ENCODE measurements around the gene SMG1. TPM values are rescaled to one million over a fixed set of nuclear protein-coding genes. Genes with fewer than 3 reads are reported as not detected.
A peak's percentile ranks its signal among the peaks of the same experiment; 100 is the strongest.

The SMG1 gene
- total RNA-seq, 5 donors from 2014 or later (not counting 1 experiment from before 2014, with no cell fraction given), result 134 to 173 (median 166) TPM

DNA sequence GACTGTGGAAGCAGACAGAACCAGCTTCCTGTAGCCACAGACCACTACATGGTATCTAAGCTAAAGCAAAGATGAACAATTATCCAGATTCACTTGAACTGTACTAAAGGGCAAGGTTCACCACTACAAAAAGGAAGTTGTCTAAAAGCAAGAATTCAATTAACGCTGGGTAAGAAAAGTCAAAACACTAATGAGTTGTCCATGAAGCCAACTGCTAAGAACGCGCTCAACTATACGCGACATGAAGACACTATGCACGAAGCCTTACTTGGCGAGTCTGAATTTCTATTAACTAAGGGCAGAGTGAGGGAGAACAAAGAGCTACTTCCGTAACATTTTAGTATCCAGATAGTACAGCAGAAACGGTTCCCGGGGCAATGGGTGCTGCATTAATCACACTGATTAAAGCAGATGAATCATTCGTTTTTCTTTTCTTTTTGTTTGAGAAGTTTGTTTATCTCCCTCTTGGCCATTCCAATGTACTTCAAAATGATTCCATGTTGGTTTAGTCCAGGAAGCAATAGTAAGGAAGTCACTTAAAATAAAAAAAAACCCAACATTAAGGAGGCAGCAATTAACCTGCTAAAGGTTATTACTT lies 133.3 kb downstream of the SMG1 start:
- Mint-ChIP-seq H3K9me3 (no peaks in the 10 kb centered on the region), H3K27me3 (no peaks in the 10 kb centered on the region), H3K36me3 (peaks cover 47% of the 10 kb centered on the region), H3K27ac (no peak overlapping the region), H3K4me3 (no peak overlapping the region), H3K4me1 (peaks cover 23 to 34% (median 34%) of the 10 kb centered on the region in 3 donors)
- peaks cover 5 to 54% of the 10 kb centered on the region in 2 donors for H3K36me3 ChIP-seq (ENCODE audit: control insufficient read depth in 2 of 2, extremely low read depth in 1 of 2, insufficient read depth in 1 of 2, low read length in 1 of 2)
- no peak overlapping the region for H3K4me3 ChIP-seq (ENCODE audit: control insufficient read depth in 1 of 2, extremely low read depth in 1 of 2, low read length in 1 of 2)
- no peak for DNase-seq
- ChIA-PET CTCF (interaction anchor here in 1 of 2 donors (7.1 kb wide), 1 partner anchor 8 kb away, joined by 86 read pairs; the partner anchor contains the start of gene ARL6IP1), POLR2A (interaction anchor here (1.0 kb wide), 2 partner anchors 9 kb away, joined by 3 to 7 read pairs; partner anchors contain the start of gene ARL6IP1 (in 2 of the 2))
- ATAC-seq (replicated peaks in 1 of 4), result no peak
- no peaks in the 10 kb centered on the region for H3K27me3 ChIP-seq (replicated peaks in 1 of 2; ENCODE audit: control insufficient read depth in 2 of 2, extremely low read depth in 1 of 2, insufficient read depth in 2 of 2, low read length in 1 of 2)
- no peak overlapping the region for H3K27ac ChIP-seq (ENCODE audit: low read length)
- WGBS (ENCODE audit: insufficient coverage), result 97% methylated on average over 5 of the region's 11 CpGs
- peaks cover 8 to 19% of the 10 kb centered on the region in 2 experiments for H3K4me1 ChIP-seq (ENCODE audit: control insufficient read depth in 1 of 2, extremely low read depth in 1 of 2, insufficient read depth in 2 of 2, low read length in 2 of 2)
- H3K9me3 ChIP-seq, result no peaks in the 10 kb centered on the region

DNA sequence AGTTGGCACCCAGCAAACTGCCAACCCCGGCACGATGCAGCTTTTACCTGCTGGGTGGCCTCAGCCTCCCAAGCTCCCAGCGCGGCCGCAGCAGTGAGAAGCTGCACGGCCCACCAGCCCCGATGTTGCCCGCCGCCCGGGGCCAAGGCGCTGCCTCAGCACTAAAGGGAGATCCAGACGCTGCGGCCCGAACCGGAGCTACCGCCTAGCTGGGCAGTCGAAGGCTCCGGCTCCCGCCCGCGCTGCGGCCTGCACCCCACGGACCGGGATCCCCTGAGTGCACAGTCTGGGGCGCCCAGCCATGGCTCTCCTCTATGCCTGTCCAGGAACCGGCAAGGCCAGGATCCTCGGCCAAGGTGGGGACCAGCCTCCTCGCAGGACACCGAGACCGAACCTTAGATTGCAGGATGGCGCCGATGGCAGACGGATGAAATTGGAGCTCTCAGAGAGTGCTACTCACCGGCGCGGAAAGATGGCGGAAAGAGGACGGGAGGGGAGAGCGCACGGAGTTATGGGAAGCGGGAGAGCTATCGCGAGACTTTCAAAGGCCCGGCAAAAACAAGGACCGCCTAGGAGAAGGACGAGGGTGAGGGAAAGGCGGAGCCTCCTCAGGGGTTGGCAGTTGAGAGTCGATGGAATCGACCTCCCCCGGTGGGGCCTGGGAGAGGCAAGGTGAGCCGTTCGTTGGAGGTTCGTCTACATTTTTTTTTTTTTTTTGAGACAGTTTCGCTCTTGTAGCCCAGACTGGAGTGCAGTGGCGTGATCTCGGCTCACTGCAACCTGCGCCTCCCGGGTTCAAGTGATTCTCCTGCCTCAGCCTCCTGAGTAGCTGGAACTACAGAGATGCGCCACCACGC lies 136.1 kb downstream of the SMG1 start, which contains the start of gene RPS15A:
Gene RPS15A, minus strand, starts transcription at position 485 of the 857 bp plus-strand sequence. CDS start 1,221 bp downstream, outside the sequence.
- CTCF ChIA-PET, result interaction anchor here (0.5 to 7.1 kb wide), 9 partner anchors 9 to 932 kb away, joined by 3 to 86 read pairs (median 4); partner anchors contain the start of genes ARL6IP1 (in 1 of the 2) and COQ7 (in 1 of the 2)
- DNase-seq (peak; percentile 79 to 98 (median 93)), ATAC-seq (replicated peaks in 1 of 4) (peak; percentile 97 to 99 (median 98))
- POLR2A ChIA-PET, result interaction anchor here (0.6 to 1.5 kb wide), 7 partner anchors 11 to 765 kb away, joined by 3 to 42 read pairs (median 4); partner anchors contain the start of genes ARL6IP1 (in 2 of the 2), COQ7 (in 1 of the 2) and VPS35L (in 1 of the 2)
- peaks cover 9 to 62% of the 10 kb centered on the region in 2 donors for H3K36me3 ChIP-seq (ENCODE audit: control insufficient read depth in 2 of 2, extremely low read depth in 1 of 2, insufficient read depth in 1 of 2, low read length in 1 of 2)
- peaks cover 51 to 52% (median 52%) of the 10 kb centered on the region in 3 donors for H3K4me1 Mint-ChIP-seq
- peaks cover 18 to 47% of the 10 kb centered on the region in 2 experiments for H3K4me1 ChIP-seq (ENCODE audit: control insufficient read depth in 1 of 2, extremely low read depth in 1 of 2, insufficient read depth in 2 of 2, low read length in 2 of 2)
- peak within 1 kb of the TSS; percentile 83 to 93 for H3K27ac Mint-ChIP-seq
- no peaks in the 10 kb centered on the region for H3K9me3 ChIP-seq
- H3K27me3 ChIP-seq (replicated peaks in 1 of 2; ENCODE audit: control insufficient read depth in 2 of 2, extremely low read depth in 1 of 2, insufficient read depth in 2 of 2, low read length in 1 of 2), result no peaks in the 10 kb centered on the region
- H3K27ac ChIP-seq (ENCODE audit: low read length), result peak within 1 kb of the TSS; percentile 69
- peaks cover 51% of the 10 kb centered on the region for H3K36me3 Mint-ChIP-seq
- peak within 1 kb of the TSS; percentile 90 to 97 (median 96) for H3K4me3 Mint-ChIP-seq
- under 1% methylated on average over 54 of the region's 60 CpGs for WGBS (ENCODE audit: insufficient coverage)
- H3K27me3 Mint-ChIP-seq, result no peaks in the 10 kb centered on the region
- H3K9me3 Mint-ChIP-seq, result no peaks in the 10 kb centered on the region
- peak within 1 kb of the TSS; percentile 98 for H3K4me3 ChIP-seq (ENCODE audit: control insufficient read depth in 1 of 2, extremely low read depth in 1 of 2, low read length in 1 of 2)

DNA sequence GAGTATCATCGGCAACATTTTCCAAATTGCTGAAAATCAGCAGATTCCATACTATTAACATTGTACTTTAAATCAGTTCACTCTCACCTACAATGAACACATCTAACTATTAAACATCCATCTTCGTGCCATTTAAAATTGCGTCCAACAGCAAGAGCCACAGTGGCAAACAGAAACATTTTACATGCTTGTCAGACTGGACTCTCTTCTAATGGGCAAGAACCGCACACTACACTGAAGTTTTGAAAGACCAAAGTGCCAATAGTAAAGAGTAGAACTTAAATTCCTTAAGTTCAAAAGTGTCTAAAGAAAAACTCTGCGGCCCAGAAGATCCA lies 136.7 kb downstream of the SMG1 start:
- H3K27me3 Mint-ChIP-seq, result no peaks in the 10 kb centered on the region
- ChIA-PET CTCF (interaction anchor here (0.5 to 7.1 kb wide), 5 partner anchors 12 to 230 kb away, joined by 3 to 86 read pairs (median 3); partner anchors contain the start of gene ARL6IP1 (in 1 of the 2)), POLR2A (interaction anchor here (1.5 kb wide), 2 partner anchors 11 to 12 kb away, joined by 12 to 42 read pairs; partner anchors contain the start of gene ARL6IP1 (in 2 of the 2))
- DNase-seq (no peak), ATAC-seq (replicated peaks in 1 of 4) (no peak)
- peaks cover 18 to 53% of the 10 kb centered on the region in 2 experiments for H3K4me1 ChIP-seq (ENCODE audit: control insufficient read depth in 1 of 2, extremely low read depth in 1 of 2, insufficient read depth in 2 of 2, low read length in 2 of 2)
- peak overlapping the region; percentile 69 for H3K27ac ChIP-seq (ENCODE audit: low read length)
- peak overlapping the region; percentile 98 for H3K4me3 ChIP-seq (ENCODE audit: control insufficient read depth in 1 of 2, extremely low read depth in 1 of 2, low read length in 1 of 2)
- no peaks in the 10 kb centered on the region for H3K27me3 ChIP-seq (replicated peaks in 1 of 2; ENCODE audit: control insufficient read depth in 2 of 2, extremely low read depth in 1 of 2, insufficient read depth in 2 of 2, low read length in 1 of 2)
- H3K36me3 ChIP-seq (ENCODE audit: control insufficient read depth in 2 of 2, extremely low read depth in 1 of 2, insufficient read depth in 1 of 2, low read length in 1 of 2), result peaks cover 11 to 63% of the 10 kb centered on the region in 2 donors
- H3K36me3 Mint-ChIP-seq, result peaks cover 57% of the 10 kb centered on the region
- H3K9me3 ChIP-seq, result no peaks in the 10 kb centered on the region
- H3K9me3 Mint-ChIP-seq, result no peaks in the 10 kb centered on the region
- H3K4me3 Mint-ChIP-seq, result peak overlapping the region; percentile 90 to 97 (median 96)
- WGBS (ENCODE audit: insufficient coverage), result 0% methylated on average over 2 of the region's 5 CpGs
- H3K4me1 Mint-ChIP-seq, result peaks cover 55 to 58% (median 57%) of the 10 kb centered on the region in 3 donors
- peak overlapping the region; percentile 83 to 93 for H3K27ac Mint-ChIP-seq

DNA sequence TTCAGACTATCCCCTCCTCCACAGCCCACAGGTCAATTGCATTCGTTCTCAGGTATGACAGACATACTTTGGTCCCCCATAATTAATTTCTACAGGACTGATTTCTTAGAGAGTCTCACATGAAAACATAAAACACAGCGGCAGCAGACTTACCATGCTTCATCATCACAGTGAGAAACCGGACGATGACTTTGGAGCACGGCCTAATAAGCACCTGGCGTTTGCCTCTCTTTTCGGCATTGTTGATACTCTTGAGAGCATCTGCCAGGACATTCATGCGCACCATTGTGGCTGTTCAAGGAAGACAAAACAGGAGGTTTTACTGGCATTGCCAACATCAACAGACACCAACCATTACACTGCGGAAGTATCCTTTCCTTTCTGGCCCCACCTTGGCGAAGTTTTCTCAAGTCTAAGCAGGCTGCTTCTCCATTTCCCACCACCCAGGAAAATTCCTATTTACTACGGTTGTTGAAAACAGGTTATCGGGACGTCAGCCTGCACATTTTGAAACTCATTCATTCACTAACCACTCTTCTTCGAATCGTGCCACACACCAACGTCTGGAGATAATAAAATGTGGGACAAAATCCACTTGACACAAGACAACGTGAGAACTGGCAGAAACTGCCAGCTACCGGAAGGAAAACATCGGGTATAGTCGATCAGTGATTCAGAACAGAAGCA lies 137.2 kb downstream of the SMG1 start:
- ChIA-PET CTCF (interaction anchor here (0.5 to 7.1 kb wide), 2 partner anchors 12 to 52 kb away, joined by 4 to 86 read pairs; partner anchors contain the start of gene ARL6IP1 (in 1 of the 2)), POLR2A (interaction anchor here (0.7 to 1.5 kb wide), 5 partner anchors 12 to 19 kb away, joined by 3 to 42 read pairs (median 5); partner anchors contain the start of gene ARL6IP1 (in 2 of the 2))
- Mint-ChIP-seq H3K27me3 (no peaks in the 10 kb centered on the region), H3K9me3 (no peaks in the 10 kb centered on the region), H3K4me3 (peak overlapping the region; percentile 90 to 97 (median 96)), H3K4me1 (peaks cover 55 to 61% (median 61%) of the 10 kb centered on the region in 3 donors), H3K27ac (peak overlapping the region; percentile 83 to 93), H3K36me3 (peaks cover 56% of the 10 kb centered on the region)
- Histone ChIP-seq H3K27ac (ENCODE audit: low read length) (peak overlapping the region; percentile 69), H3K4me3 (ENCODE audit: control insufficient read depth in 1 of 2, extremely low read depth in 1 of 2, low read length in 1 of 2) (peak overlapping the region; percentile 98), H3K4me1 (ENCODE audit: control insufficient read depth in 1 of 2, extremely low read depth in 1 of 2, insufficient read depth in 2 of 2, low read length in 2 of 2) (peaks cover 18 to 58% of the 10 kb centered on the region in 2 experiments), H3K9me3 (no peaks in the 10 kb centered on the region), H3K36me3 (ENCODE audit: control insufficient read depth in 2 of 2, extremely low read depth in 1 of 2, insufficient read depth in 1 of 2, low read length in 1 of 2) (peaks cover 11 to 63% of the 10 kb centered on the region in 2 donors), H3K27me3 (replicated peaks in 1 of 2; ENCODE audit: control insufficient read depth in 2 of 2, extremely low read depth in 1 of 2, insufficient read depth in 2 of 2, low read length in 1 of 2) (no peaks in the 10 kb centered on the region)
- DNase-seq (no peak), ATAC-seq (replicated peaks in 1 of 4) (no peak)
- WGBS (ENCODE audit: insufficient coverage), result 10% methylated on average over 18 of the region's 20 CpGs

DNA sequence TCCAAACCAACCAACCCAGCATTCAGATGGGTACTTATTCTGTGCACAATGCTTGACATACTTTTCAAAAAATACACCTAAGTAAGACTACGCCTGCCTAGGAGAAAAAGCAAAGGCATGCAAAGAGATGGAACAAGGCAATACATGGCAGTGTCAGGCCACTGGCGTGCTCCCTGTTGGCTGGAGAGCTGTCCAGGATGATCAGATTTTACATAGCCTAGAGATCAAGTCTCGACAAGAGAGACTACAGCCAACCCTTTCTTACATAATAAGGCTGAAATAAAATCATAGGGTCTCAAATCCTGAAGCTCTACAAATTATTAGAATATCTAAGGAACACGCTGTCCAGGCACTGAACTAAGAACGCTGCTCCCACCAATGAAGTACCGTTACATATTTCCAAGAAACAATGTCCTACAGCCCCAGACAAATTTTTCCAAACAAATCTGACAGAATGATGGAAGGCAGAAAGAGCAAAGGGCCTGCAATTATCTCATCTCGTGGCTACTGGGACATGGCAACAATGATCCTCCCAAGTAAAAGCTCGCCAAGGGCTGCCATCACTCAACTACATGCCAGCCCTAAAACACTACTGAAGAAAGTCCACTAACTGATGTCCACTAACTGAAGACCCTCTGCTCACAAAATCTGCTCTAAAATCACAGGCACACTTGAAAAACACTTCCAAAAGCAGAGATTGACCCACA lies 141.1 kb downstream of the SMG1 start:
- peaks cover 5 to 61% of the 10 kb centered on the region in 2 donors for H3K36me3 ChIP-seq (ENCODE audit: control insufficient read depth in 2 of 2, extremely low read depth in 1 of 2, insufficient read depth in 1 of 2, low read length in 1 of 2)
- Mint-ChIP-seq H3K27ac (peak overlapping the region; percentile 40 to 60), H3K4me1 (peaks cover 50 to 66% (median 65%) of the 10 kb centered on the region in 3 donors), H3K9me3 (no peaks in the 10 kb centered on the region), H3K36me3 (peaks cover 57% of the 10 kb centered on the region), H3K4me3 (peak overlapping the region in 2 of 3 donors; percentile 7 to 13), H3K27me3 (no peaks in the 10 kb centered on the region)
- peak overlapping the region; percentile 5 for H3K27ac ChIP-seq (ENCODE audit: low read length)
- H3K4me1 ChIP-seq (ENCODE audit: control insufficient read depth in 1 of 2, extremely low read depth in 1 of 2, insufficient read depth in 2 of 2, low read length in 2 of 2), result peaks cover 18 to 59% of the 10 kb centered on the region in 2 experiments
- DNase-seq (no peak), ATAC-seq (replicated peaks in 1 of 4) (no peak)
- ChIA-PET POLR2A (no interaction called here), CTCF (no interaction called here)
- no peak overlapping the region for H3K4me3 ChIP-seq (ENCODE audit: control insufficient read depth in 1 of 2, extremely low read depth in 1 of 2, low read length in 1 of 2)
- no peaks in the 10 kb centered on the region for H3K9me3 ChIP-seq
- 69% methylated on average over 4 of the region's 8 CpGs for WGBS (ENCODE audit: insufficient coverage)
- H3K27me3 ChIP-seq (replicated peaks in 1 of 2; ENCODE audit: control insufficient read depth in 2 of 2, extremely low read depth in 1 of 2, insufficient read depth in 2 of 2, low read length in 1 of 2), result no peaks in the 10 kb centered on the region

All from T-cell (primary cell).